Fibroblast of lung (primary cell): ENCODE results near the gene SPAG9. TPM values are rescaled to one million over a fixed set of nuclear protein-coding genes. Genes with fewer than 3 reads are reported as not detected.

ENCODE experiments used
- DNase-seq, 2 donors: peaks; one replicate each; pipeline versions ENCODE4 v3.0.0 to v3.0.0-alpha.2; 2010; ENCODE audit warnings: low read depth in 2 of 2
- H2AFZ ChIP-seq: 2 replicates; pipeline ENCODE4 v1.5.1; 2012; ENCODE audit warnings: low read length, control low read depth, inconsistent platforms
- H3K27ac ChIP-seq: 2 replicates; pipeline ENCODE4 v1.5.1; 2011; ENCODE audit warnings: low read length, control low read depth; ENCODE audit not compliant: insufficient read depth
- H3K27me3 ChIP-seq: 2 replicates; pipeline ENCODE4 v1.5.1; 2011; ENCODE audit warnings: mild to moderate bottlenecking, low read length; ENCODE audit not compliant: control insufficient read depth, insufficient read depth
- H3K36me3 ChIP-seq: 2 replicates; pipeline ENCODE4 v1.5.1; 2011; ENCODE audit warnings: low read length; ENCODE audit not compliant: control insufficient read depth, insufficient read depth
- H3K4me1 ChIP-seq: 2 replicates; pipeline ENCODE4 v1.5.1; 2011; ENCODE audit warnings: low read length; ENCODE audit not compliant: control insufficient read depth, insufficient read depth; ENCODE audit errors: extremely low read depth
- H3K4me2 ChIP-seq: 2 replicates; pipeline ENCODE4 v1.5.1; 2011; ENCODE audit warnings: low read length, control low read depth; ENCODE audit not compliant: insufficient read depth; ENCODE audit errors: extremely low read depth
- H3K4me3 ChIP-seq, 4 experiments: fragments of 200-600 bp in 1 of 4; sonication (generic) in 1 of 4; replicated peaks in 1 of 4; 2 replicates each; pipeline ENCODE4 v1.5.1; 2011 to 2016; ENCODE audit warnings: low read length in 4 of 4, low read depth in 3 of 4, mild to moderate bottlenecking in 3 of 4, control low read depth in 2 of 4, inconsistent platforms in 1 of 4, mixed read lengths in 1 of 4; ENCODE audit not compliant: insufficient read depth in 1 of 4; ENCODE audit errors: control extremely low read depth in 1 of 4
- H3K79me2 ChIP-seq: 2 replicates; pipeline ENCODE4 v1.5.1; 2012; ENCODE audit warnings: mild to moderate bottlenecking, low read length, inconsistent platforms; ENCODE audit not compliant: control insufficient read depth, insufficient read depth
- H3K9ac ChIP-seq: 2 replicates; pipeline ENCODE4 v1.5.1; 2011; ENCODE audit warnings: mild to moderate bottlenecking, low read length, control low read depth; ENCODE audit not compliant: insufficient read depth
- H3K9me3 ChIP-seq: 2 replicates; pipeline ENCODE4 v1.5.1; 2012; ENCODE audit warnings: low read depth, low read length; ENCODE audit not compliant: control insufficient read depth, insufficient read depth
- H4K20me1 ChIP-seq: 2 replicates; pipeline ENCODE4 v1.5.1; 2011; ENCODE audit warnings: low read length; ENCODE audit not compliant: control insufficient read depth, insufficient read depth; ENCODE audit errors: extremely low read depth
- CTCF ChIP-seq, 2 donors: IDR thresholded peaks in 1 of 2; conservative IDR thresholded peaks in 1 of 2; 1 replicate in 1 of 2; 2 replicates in 1 of 2; pipeline ENCODE4 v1.5.1; 2011 to 2012; ENCODE audit warnings: low read length in 2 of 2, control low read depth in 1 of 2, inconsistent platforms in 1 of 2, low read depth in 1 of 2, mild to moderate bottlenecking in 1 of 2
- EZH2 ChIP-seq: IDR thresholded peaks from 2 replicates; pipeline ENCODE4 v1.5.1; 2012; ENCODE audit warnings: low read length, control low read depth, mild to moderate bottlenecking; ENCODE audit errors: missing control alignments
- polyA plus RNA-seq, 2 donors: library from polyadenylated mRNA; depleted of rRNA in 1 of 2; stranded (reverse) in 1 of 2; unstranded in 1 of 2; fragments of >200 nt; gene quantifications; 2 replicates each; pipeline ENCODE4 v1.2.1, GENCODE V29; 2011 to 2012; ENCODE audit warnings: missing spikeins in 1 of 2
- total RNA-seq: library from RNA; depleted of rRNA; stranded (reverse); fragments of >200 nt; gene quantifications from 2 replicates; pipeline ENCODE4 v1.2.1, GENCODE V29; 2014

Gene SPAG9
- total and polyA plus RNA-seq, 2 donors (not counting 1 experiment from before 2014, with no cell fraction given) = 49.8 to 126 TPM

GRCh38 chr17:50922107-50922506 is 198.6 kb downstream of the SPAG9 start:
- H2AFZ ChIP-seq = no peak overlapping the region
- DNase-seq = no peak
- no peak overlapping the region for H3K27ac ChIP-seq

GRCh38 chr17:50920891-50921586 is 199.6 kb downstream of the SPAG9 start:
- Histone ChIP-seq H3K9ac (no peak overlapping the region), H3K9me3 (no peaks in the 10 kb centered on the region), H2AFZ (no peak overlapping the region), H3K79me2 (no peaks in the 10 kb centered on the region), H3K36me3 (no peaks in the 10 kb centered on the region), H3K4me2 (no peak overlapping the region), H3K27me3 (no peaks in the 10 kb centered on the region), H3K4me3 (no peak overlapping the region), H3K27ac (no peak overlapping the region), H4K20me1 (no peaks in the 10 kb centered on the region), H3K4me1 (peaks cover 2% of the 10 kb centered on the region)
- no peak for DNase-seq
- no peak for TF ChIP-seq EZH2
- no peak for TF ChIP-seq CTCF (conservative IDR thresholded peaks at IDR 0.05 in 1 of 2, IDR thresholded peaks at IDR 0.05 in 1 of 2; ENCODE audit: low read depth in 1 of 2, low read length in 2 of 2)

More at GRCh38 chr17:50922107-50922506, 198.6 kb downstream of the SPAG9 start:
- H3K27me3 ChIP-seq = no peaks in the 10 kb centered on the region
- no peak overlapping the region for H3K4me3 ChIP-seq
- no peaks in the 10 kb centered on the region for H3K79me2 ChIP-seq
- TF ChIP-seq CTCF (conservative IDR thresholded peaks at IDR 0.05 in 1 of 2, IDR thresholded peaks at IDR 0.05 in 1 of 2; ENCODE audit: low read depth in 1 of 2, low read length in 2 of 2) (no peak), EZH2 (no peak)
- no peak overlapping the region for H3K9ac ChIP-seq
- no peak overlapping the region for H3K4me2 ChIP-seq
- H3K9me3 ChIP-seq = no peaks in the 10 kb centered on the region
- H3K36me3 ChIP-seq = no peaks in the 10 kb centered on the region
- H4K20me1 ChIP-seq = no peaks in the 10 kb centered on the region
- peaks cover 2% of the 10 kb centered on the region for H3K4me1 ChIP-seq

DNA sequence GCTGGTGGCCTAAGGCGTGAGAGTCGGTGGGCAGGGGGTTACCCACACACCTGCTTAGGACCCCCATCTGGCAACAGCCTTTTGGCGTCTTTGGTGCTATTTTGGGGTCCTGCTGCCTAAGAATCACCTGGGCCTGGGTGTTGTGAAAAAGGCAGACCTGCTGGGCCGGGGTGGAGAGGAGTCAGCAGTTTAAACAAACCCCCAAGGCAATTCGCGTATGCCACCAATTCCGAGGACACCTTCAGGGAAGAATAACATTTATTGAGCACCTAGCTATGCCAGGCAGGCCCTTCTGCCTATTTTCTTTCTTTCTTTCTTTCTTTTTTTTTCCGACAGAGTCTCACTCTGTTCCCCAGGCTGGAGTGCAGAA is 200.6 kb downstream of the SPAG9 start:
- H3K4me2 ChIP-seq = no peak overlapping the region

More for the DNA sequence above, 200.6 kb downstream of the SPAG9 start:
- H3K79me2 ChIP-seq = no peaks in the 10 kb centered on the region
- no peak for TF ChIP-seq EZH2
- no peak for TF ChIP-seq CTCF (conservative IDR thresholded peaks at IDR 0.05 in 1 of 2, IDR thresholded peaks at IDR 0.05 in 1 of 2; ENCODE audit: low read depth in 1 of 2, low read length in 2 of 2)
- peak overlapping the region; percentile 31 for H3K9ac ChIP-seq
- H3K9me3 ChIP-seq = no peaks in the 10 kb centered on the region
- no peak overlapping the region for H2AFZ ChIP-seq
- H3K27me3 ChIP-seq = no peaks in the 10 kb centered on the region
- no peak for DNase-seq
- H3K36me3 ChIP-seq = no peaks in the 10 kb centered on the region
- H3K4me1 ChIP-seq = peaks cover 2% of the 10 kb centered on the region
- no peak overlapping the region for H3K4me3 ChIP-seq
- no peak overlapping the region for H3K27ac ChIP-seq
- H4K20me1 ChIP-seq = no peaks in the 10 kb centered on the region
